ENCODE data around the gene SLC6A8.

- TF ChIP-seq FOS (IDR thresholded peaks at IDR 0.05; ENCODE audit: low read depth, low read length) (no peak), CTCF (conservative IDR thresholded peaks at IDR 0.05; ENCODE audit: low read depth, low read length) (peak; percentile 26), POLR2A (IDR thresholded peaks at IDR 0.05; ENCODE audit: low read depth, low read length) (peak; percentile 86), MAFK (IDR thresholded peaks at IDR 0.05; ENCODE audit: low read depth, low read length) (no peak)
Observed at GRCh38 chrX:153687121-153688039, at the start of gene SLC6A8.
